ENCODE measurements around the gene ADAMTS18. TPM values are rescaled to one million over a fixed set of nuclear protein-coding genes. Genes with fewer than 3 reads are reported as not detected.
A peak's percentile ranks its signal among the peaks of the same experiment; 100 is the strongest.

Gene ADAMTS18
- total RNA-seq, 8 experiments from 2014 or later = 0.75 to 2.9 (median 1.0) TPM; not detected in 3

- 17 to 100% (median 90%) methylated on average over 1 to 3 of the region's 3 CpGs; no CpG with 5 or more reads in 3 of the 10 experiments for WGBS, 10 experiments
- ATAC-seq (replicated peaks in 6 of 8) = no peak
- H3K27ac ChIP-seq = no peak overlapping the region
Observed at GRCh38 chr16:77452243-77452642, 17.4 kb upstream of the ADAMTS18 start.

GRCh38 chr16:77450790-77451487 is 16.1 kb upstream of the ADAMTS18 start:
- ATAC-seq (replicated peaks in 6 of 8) = no peak
- no peaks in the 10 kb centered on the region for H3K4me1 ChIP-seq (replicated peaks in 1 of 2)
- H3K4me3 ChIP-seq = no peak overlapping the region
- in situ Hi-C loops (cut with MboI; ENCODE audit: low pct_unique_long_range_greater_than_20kb in 2 of 9, low sequenced_read_pairs in 9 of 9, unreplicated experiment in 9 of 9) = no loop called here
- no peak overlapping the region for H3K27ac ChIP-seq
- WGBS, 10 experiments = 7 to 87% (median 62%) methylated on average over 1 to 4 of the region's 5 CpGs; no CpG with 5 or more reads in 3 of the 10 experiments

More at GRCh38 chr16:77452243-77452642, 17.4 kb upstream of the ADAMTS18 start:
- in situ Hi-C loops (cut with MboI; ENCODE audit: low pct_unique_long_range_greater_than_20kb in 2 of 9, low sequenced_read_pairs in 9 of 9, unreplicated experiment in 9 of 9) = no loop called here
- peaks cover 0 to 7% of the 10 kb centered on the region in 2 donors for H3K4me1 ChIP-seq (replicated peaks in 1 of 2)
- no peak overlapping the region for H3K4me3 ChIP-seq

GRCh38 chr16:77449208-77449607 is 14.4 kb upstream of the ADAMTS18 start:
- no peak overlapping the region for H3K4me3 ChIP-seq
- in situ Hi-C loops (cut with MboI; ENCODE audit: low pct_unique_long_range_greater_than_20kb in 2 of 9, low sequenced_read_pairs in 9 of 9, unreplicated experiment in 9 of 9) = no loop called here
- peaks cover 0 to 1% of the 10 kb centered on the region in 2 donors for H3K4me1 ChIP-seq (replicated peaks in 1 of 2)
- no peak for ATAC-seq (replicated peaks in 6 of 8)
- H3K27ac ChIP-seq = no peak overlapping the region

GRCh38 chr16:77445324-77445723 is 10.5 kb upstream of the ADAMTS18 start:
- Histone ChIP-seq H3K27ac (no peak overlapping the region), H3K4me1 (replicated peaks in 1 of 2) (peaks cover 7 to 14% of the 10 kb centered on the region in 2 donors), H3K4me3 (no peak overlapping the region)
- peak in 3 of 8 experiments; percentile 36 to 89 (median 81) for ATAC-seq (replicated peaks in 6 of 8)
- in situ Hi-C loops (cut with MboI; ENCODE audit: low pct_unique_long_range_greater_than_20kb in 2 of 9, low sequenced_read_pairs in 9 of 9, unreplicated experiment in 9 of 9) = no loop called here
- 0 to 100% (median 69%) methylated on average over 1 to 2 of the region's 2 CpGs; no CpG with 5 or more reads in 2 of the 10 experiments for WGBS, 10 experiments

- H3K27ac ChIP-seq = no peak overlapping the region
- ATAC-seq (replicated peaks in 6 of 8) = no peak
- H3K4me1 ChIP-seq (replicated peaks in 1 of 2) = peaks cover 7 to 14% of the 10 kb centered on the region in 2 donors
- 0 to 63% (median 57%) methylated on average over 1 of the region's 1 CpG; no CpG with 5 or more reads in 5 of the 10 experiments for WGBS, 10 experiments
- H3K4me3 ChIP-seq = no peak overlapping the region
- in situ Hi-C loops (cut with MboI; ENCODE audit: low pct_unique_long_range_greater_than_20kb in 2 of 9, low sequenced_read_pairs in 9 of 9, unreplicated experiment in 9 of 9) = no loop called here
Observed at GRCh38 chr16:77444147-77444460, 9.3 kb upstream of the ADAMTS18 start.

- H3K27ac ChIP-seq = no peak overlapping the region
- 17 to 85% (median 70%) methylated on average over 1 to 8 of the region's 10 CpGs; no CpG with 5 or more reads in 1 of the 10 experiments for WGBS, 10 experiments
- ATAC-seq (replicated peaks in 6 of 8) = peak in 5 of 8 experiments; percentile 33 to 54 (median 46)
- in situ Hi-C loops (cut with MboI; ENCODE audit: low pct_unique_long_range_greater_than_20kb in 2 of 9, low sequenced_read_pairs in 9 of 9, unreplicated experiment in 9 of 9) = no loop called here
- peaks cover 7 to 14% of the 10 kb centered on the region in 2 donors for H3K4me1 ChIP-seq (replicated peaks in 1 of 2)
- no peak overlapping the region for H3K4me3 ChIP-seq
Observed at GRCh38 chr16:77443357-77444146, 8.7 kb upstream of the ADAMTS18 start.

GRCh38 chr16:77442078-77442477 is 7.2 kb upstream of the ADAMTS18 start:
- H3K27ac ChIP-seq = no peak overlapping the region
- no peak for ATAC-seq (replicated peaks in 6 of 8)
- H3K4me1 ChIP-seq (replicated peaks in 1 of 2) = peaks cover 7 to 14% of the 10 kb centered on the region in 2 donors
- in situ Hi-C loops (cut with MboI; ENCODE audit: low pct_unique_long_range_greater_than_20kb in 2 of 9, low sequenced_read_pairs in 9 of 9, unreplicated experiment in 9 of 9) = no loop called here
- H3K4me3 ChIP-seq = no peak overlapping the region
- 33 to 100% (median 89%) methylated on average over 1 to 2 of the region's 2 CpGs; no CpG with 5 or more reads in 2 of the 10 experiments for WGBS, 10 experiments

- H3K27ac ChIP-seq = no peak overlapping the region
- H3K4me3 ChIP-seq = no peak overlapping the region
- 0 to 57% (median 27%) methylated on average over 1 to 3 of the region's 3 CpGs; no CpG with 5 or more reads in 1 of the 10 experiments for WGBS, 10 experiments
- in situ Hi-C loops (cut with MboI; ENCODE audit: low pct_unique_long_range_greater_than_20kb in 2 of 9, low sequenced_read_pairs in 9 of 9, unreplicated experiment in 9 of 9) = no loop called here
- no peak for ATAC-seq (replicated peaks in 6 of 8)
- peaks cover 7 to 11% of the 10 kb centered on the region in 2 donors for H3K4me1 ChIP-seq (replicated peaks in 1 of 2)
Observed at GRCh38 chr16:77439106-77439505, 4.3 kb upstream of the ADAMTS18 start.

- 0 to 82% (median 57%) methylated on average over 1 to 2 of the region's 2 CpGs; no CpG with 5 or more reads in 3 of the 10 experiments for WGBS, 10 experiments
- ATAC-seq (replicated peaks in 6 of 8) = no peak
- in situ Hi-C loops (cut with MboI; ENCODE audit: low pct_unique_long_range_greater_than_20kb in 2 of 9, low sequenced_read_pairs in 9 of 9, unreplicated experiment in 9 of 9) = no loop called here
- no peak overlapping the region for H3K27ac ChIP-seq
- no peak overlapping the region for H3K4me3 ChIP-seq
- peaks cover under 1 to 3% of the 10 kb centered on the region in 2 donors for H3K4me1 ChIP-seq (replicated peaks in 1 of 2)
Observed at GRCh38 chr16:77437859-77438258, 3.0 kb upstream of the ADAMTS18 start.

GRCh38 chr16:77435272-77435820 is 512 bp upstream of the ADAMTS18 start:
- H3K4me3 ChIP-seq = peak overlapping the region; percentile 38 to 48 (median 42)
- in situ Hi-C loops (cut with MboI; ENCODE audit: low pct_unique_long_range_greater_than_20kb in 2 of 9, low sequenced_read_pairs in 9 of 9, unreplicated experiment in 9 of 9) = no loop called here
- peak in 3 of 8 experiments; percentile 11 to 17 (median 17) for ATAC-seq (replicated peaks in 6 of 8)

GRCh38 chr16:77434022-77434529 is 758 bp downstream of the ADAMTS18 start:
- Histone ChIP-seq H3K4me1 (replicated peaks in 1 of 2) (peaks cover 15 to 30% of the 10 kb centered on the region in 2 donors), H3K4me3 (peak overlapping the region; percentile 38 to 48 (median 42)), H3K27ac (no peak overlapping the region)
- no peak for ATAC-seq (replicated peaks in 6 of 8)
- in situ Hi-C loops (cut with MboI; ENCODE audit: low pct_unique_long_range_greater_than_20kb in 2 of 9, low sequenced_read_pairs in 9 of 9, unreplicated experiment in 9 of 9) = no loop called here
- 0 to 33% (median 1%) methylated on average over 1 to 5 of the region's 17 CpGs; no CpG with 5 or more reads in 2 of the 10 experiments for WGBS, 10 experiments

More at GRCh38 chr16:77435272-77435820, 512 bp upstream of the ADAMTS18 start:
- Histone ChIP-seq H3K27ac (no peak overlapping the region), H3K4me1 (replicated peaks in 1 of 2) (peaks cover 13 to 26% of the 10 kb centered on the region in 2 donors)
- 0 to 87% (median 35%) methylated on average over 3 to 13 of the region's 20 CpGs; no CpG with 5 or more reads in 2 of the 10 experiments for WGBS, 10 experiments

GRCh38 chr16:77433146-77433545 is 1.7 kb downstream of the ADAMTS18 start:
- H3K27ac ChIP-seq = no peak overlapping the region
- no peak for ATAC-seq (replicated peaks in 6 of 8)
- H3K4me3 ChIP-seq = no peak overlapping the region
- 0 to 54% (median 24%) methylated on average over 1 to 6 of the region's 6 CpGs; no CpG with 5 or more reads in 3 of the 10 experiments for WGBS, 10 experiments
- peaks cover 15 to 30% of the 10 kb centered on the region in 2 donors for H3K4me1 ChIP-seq (replicated peaks in 1 of 2)
- in situ Hi-C loops (cut with MboI; ENCODE audit: low pct_unique_long_range_greater_than_20kb in 2 of 9, low sequenced_read_pairs in 9 of 9, unreplicated experiment in 9 of 9) = no loop called here

- Histone ChIP-seq H3K27ac (no peak overlapping the region), H3K4me1 (replicated peaks in 1 of 2) (peaks cover 15 to 30% of the 10 kb centered on the region in 2 donors), H3K4me3 (no peak overlapping the region)
- in situ Hi-C loops (cut with MboI; ENCODE audit: low pct_unique_long_range_greater_than_20kb in 2 of 9, low sequenced_read_pairs in 9 of 9, unreplicated experiment in 9 of 9) = no loop called here
- no peak for ATAC-seq (replicated peaks in 6 of 8)
Observed at GRCh38 chr16:77432264-77432663, 2.6 kb downstream of the ADAMTS18 start.

Data from motor neuron (in vitro differentiated cells).